ENCODE data around the gene KIAA1614.

- no peak for TF ChIP-seq PATZ1 (CRISPR knock-in tag; IDR thresholded peaks at IDR 0.05; ENCODE audit: borderline replicate concordance)
- TF ChIP-seq ESRRG (CRISPR knock-in tag; IDR thresholded peaks at IDR 0.05): no peak
- no peak for TF ChIP-seq CSRNP3 (CRISPR knock-in tag; IDR thresholded peaks at IDR 0.05)
- TF ChIP-seq ZFP3 (CRISPR knock-in tag; IDR thresholded peaks at IDR 0.05): no peak
- TF ChIP-seq ZNF70 (CRISPR knock-in tag; IDR thresholded peaks at IDR 0.05): no peak
- TF ChIP-seq TOX (CRISPR knock-in tag; IDR thresholded peaks at IDR 0.05; ENCODE audit: borderline replicate concordance): no peak
- no peak for TF ChIP-seq GLIS3 (CRISPR knock-in tag; IDR thresholded peaks at IDR 0.05)
- no peak for TF ChIP-seq BACH2 (CRISPR knock-in tag; IDR thresholded peaks at IDR 0.05; ENCODE audit: borderline replicate concordance)
These were observed 36.2 kb downstream of the KIAA1614 start for GRCh38 chr1:180948641-180949615.

Data from SK-N-SH treated with all-trans-retinoic acid at 6 μM for 48 hours (cell line).